Kidney (tissue), 14 donors: ENCODE results near the gene DDI2. TPM values are rescaled to one million over a fixed set of nuclear protein-coding genes. Genes with fewer than 3 reads are reported as not detected.

Experiments used
- DNase-seq, 5 donors: peaks; one replicate each; pipeline ENCODE4 v3.0.0-alpha.2; 2013 to 2020
- FAIRE-seq: peaks from 2 replicates; lab custom pipeline; 2012; peaks lifted over from hg19 to GRCh38; lab: Jason Lieb, UNC
- H3K27ac ChIP-seq, 2 donors: one replicate each; pipeline ENCODE4 v1.7.0; 2013; ENCODE audit warnings: low read depth in 2 of 2, low read length in 2 of 2, inconsistent platforms in 1 of 2
- H3K27me3 ChIP-seq: one replicate; pipeline ENCODE4 v1.7.1; 2013; ENCODE audit warnings: low read length, inconsistent platforms; ENCODE audit not compliant: control insufficient read depth, insufficient read depth
- H3K36me3 ChIP-seq, 3 donors: one replicate each; pipeline versions ENCODE4 v1.7.0 to v1.7.1; 2013; ENCODE audit warnings: low read length in 3 of 3, control low read depth in 1 of 3, inconsistent platforms in 1 of 3; ENCODE audit not compliant: insufficient read depth in 3 of 3, control insufficient read depth in 2 of 3
- H3K4me1 ChIP-seq, 3 donors: one replicate each; pipeline versions ENCODE4 v1.7.0 to v1.7.1; 2013; ENCODE audit warnings: low read length in 3 of 3, inconsistent platforms in 1 of 3, low read depth in 1 of 3; ENCODE audit not compliant: control insufficient read depth in 2 of 3, insufficient read depth in 2 of 3
- H3K4me3 ChIP-seq, 3 donors: one replicate each; pipeline versions ENCODE4 v1.7.0 to v1.8.1; 2013; ENCODE audit warnings: low read length in 3 of 3, control low read depth in 1 of 3, inconsistent platforms in 1 of 3
- H3K9ac ChIP-seq, 3 donors: one replicate each; pipeline versions ENCODE4 v1.7.0 to v1.7.1; 2013; ENCODE audit warnings: low read length in 3 of 3, control low read depth in 1 of 3, inconsistent platforms in 1 of 3
- H3K9me3 ChIP-seq, 3 donors: one replicate each; pipeline versions ENCODE4 v1.7.0 to v1.7.1; 2013; ENCODE audit warnings: low read length in 3 of 3, control low read depth in 1 of 3, inconsistent platforms in 1 of 3; ENCODE audit not compliant: control insufficient read depth in 2 of 3, insufficient read depth in 1 of 3
- CTCF ChIP-seq: IDR thresholded peaks from 3 replicates; pipeline ENCODE4 v1.5.1; 2012; ENCODE audit warnings: mild to moderate bottlenecking, moderate library complexity, borderline replicate concordance; ENCODE audit not compliant: insufficient read depth; ENCODE audit errors: extremely low read depth
- intact Hi-C: fragments of 100-400 bp; cut with DNase I; formaldehyde crosslinking; loops from one replicate; pipeline ENCODE4 v1.11.1; 2022
- polyA plus RNA-seq: library from polyadenylated mRNA; stranded (reverse); fragments of 350-450 nt; fragmentation: Illumina TruSeq; extraction: RNeasy Lipid Tissue Mini Kit (QIAGEN cat#74804); gene quantifications from one replicate; pipeline ENCODE4 v1.2.3, GENCODE V29; 2014; ENCODE audit warnings: low read depth, low replicate concordance; ENCODE audit not compliant: insufficient read depth
- total RNA-seq: library from RNA; stranded (reverse); fragmentation: NEBNext Ultra II Directional; extraction: Animal tissue kit (Norgen Biotek cat#: 25700); gene quantifications from one replicate; pipeline ENCODE4 v1.2.1, GENCODE V29; 2021
- donor health status: control.
- donor health status: control.
- donor health status: control.
- donor health status: control.
- donor health status: control.
- donor health status: DM: yes; HTN: yes; CAD: no.
- donor health status: Normal renal cell carcinoma (clear cell type).

DDI2 gene
- total and polyA plus RNA-seq, 2 donors from 2014 or later, result 4.0 to 28.3 TPM

- DNase-seq (no peak), FAIRE-seq (no peak)
- no peak overlapping the region for H3K27ac ChIP-seq
- no peak for TF ChIP-seq CTCF
- intact Hi-C loops, result no loop called here
- no peaks in the 10 kb centered on the region for H3K36me3 ChIP-seq
- no peak overlapping the region for H3K9ac ChIP-seq
- no peaks in the 10 kb centered on the region for H3K27me3 ChIP-seq
- H3K9me3 ChIP-seq, result no peaks in the 10 kb centered on the region
- H3K4me1 ChIP-seq, result peaks cover 0 to 6% (median 2%) of the 10 kb centered on the region in 3 donors
- no peak overlapping the region for H3K4me3 ChIP-seq
Measured at GRCh38 chr1:15592285-15592684, 25.0 kb upstream of the DDI2 start.

- DNase-seq (no peak), FAIRE-seq (no peak)
- Histone ChIP-seq H3K4me1 (peaks cover 0 to 8% (median 2%) of the 10 kb centered on the region in 3 donors), H3K36me3 (no peaks in the 10 kb centered on the region), H3K27me3 (no peaks in the 10 kb centered on the region), H3K4me3 (no peak overlapping the region), H3K9me3 (no peaks in the 10 kb centered on the region), H3K9ac (no peak overlapping the region), H3K27ac (no peak overlapping the region)
- no peak for TF ChIP-seq CTCF
- intact Hi-C loops, result no loop called here
Measured at GRCh38 chr1:15595809-15596617, 21.2 kb upstream of the DDI2 start.

- H3K4me1 ChIP-seq, result peaks cover 0 to 8% (median 4%) of the 10 kb centered on the region in 3 donors
- intact Hi-C loops, result no loop called here
- no peak overlapping the region for H3K9ac ChIP-seq
- no peak overlapping the region for H3K4me3 ChIP-seq
- DNase-seq (no peak), FAIRE-seq (no peak)
- H3K27ac ChIP-seq, result no peak overlapping the region
- H3K36me3 ChIP-seq, result no peaks in the 10 kb centered on the region
- no peaks in the 10 kb centered on the region for H3K9me3 ChIP-seq
- H3K27me3 ChIP-seq, result no peaks in the 10 kb centered on the region
- TF ChIP-seq CTCF, result no peak
Measured at GRCh38 chr1:15598436-15598835, 18.8 kb upstream of the DDI2 start.
